ENCODE results near the gene LRRC8C.

GRCh38 chr1:89733748-89734147 is 100.8 kb downstream of the LRRC8C start:
- TF ChIP-seq EZH2phosphoT487 (IDR thresholded peaks at IDR 0.05; ENCODE audit: borderline replicate concordance) (no peak), CTCF (IDR thresholded peaks at IDR 0.05 in 2 of 3, conservative IDR thresholded peaks at IDR 0.05 in 1 of 3; ENCODE audit: borderline replicate concordance in 1 of 3, insufficient read depth in 1 of 3, low read depth in 2 of 3, low read length in 2 of 3) (no peak), ZNF274 (IDR thresholded peaks at IDR 0.05; ENCODE audit: low read depth, low read length) (no peak), EZH2 (IDR thresholded peaks at IDR 0.05) (no peak), ATF3 (IDR thresholded peaks at IDR 0.05) (no peak), SIN3A (IDR thresholded peaks at IDR 0.05; ENCODE audit: low read depth) (no peak), POLR2A (IDR thresholded peaks at IDR 0.05; ENCODE audit: borderline replicate concordance, extremely low read depth, insufficient read depth, insufficient read length) (no peak), REST (IDR thresholded peaks at IDR 0.05; ENCODE audit: low read depth) (no peak), EGR1 (IDR thresholded peaks at IDR 0.05; ENCODE audit: low read depth) (no peak), MAX (IDR thresholded peaks at IDR 0.05) (no peak), POLR2AphosphoS5 (IDR thresholded peaks at IDR 0.05; ENCODE audit: low read depth, low read length) (no peak)

Data from HCT116 (cell line).